Calu3 (cell line): ENCODE data around the gene ABCA12. TPM values are rescaled to one million over a fixed set of nuclear protein-coding genes. Genes with fewer than 3 reads are reported as not detected.

Source experiments
- BruUV-seq: library from RNA; stranded (reverse); fragments of 400-500 nt; replicated peaks from 2 replicates; lab custom pipeline; 2021; lab: Mats Ljungman, UMichigan
- CTCF ChIA-PET: fragments of 300-600 bp; sonication (Branson Sonifier 250); formaldehyde crosslinking; loops from one replicate; lab custom pipeline; 2022; ENCODE audit warnings: antibody characterized with exemption; lab: Charles Lee
- DNase-seq: peaks from one replicate; pipeline ENCODE4 v3.0.0; 2022
- H3K27ac Mint-ChIP-seq: one replicate; pipeline ENCODE4 v1.8.0; 2022; ENCODE audit warnings: mixed read lengths; ENCODE audit not compliant: unreplicated experiment
- H3K27me3 Mint-ChIP-seq: one replicate; pipeline ENCODE4 v1.8.0; 2022; ENCODE audit warnings: mixed read lengths; ENCODE audit not compliant: unreplicated experiment
- H3K36me3 Mint-ChIP-seq: one replicate; pipeline ENCODE4 v1.8.0; 2022; ENCODE audit warnings: mild to moderate bottlenecking, moderate library complexity, mixed read lengths; ENCODE audit not compliant: insufficient read depth, unreplicated experiment
- H3K4me1 Mint-ChIP-seq: one replicate; pipeline ENCODE4 v1.8.0; 2022; ENCODE audit warnings: mild to moderate bottlenecking, low read depth, mixed read lengths; ENCODE audit not compliant: unreplicated experiment
- H3K4me3 Mint-ChIP-seq: one replicate; pipeline ENCODE4 v1.8.0; 2022; ENCODE audit warnings: mild to moderate bottlenecking, low read depth, moderate library complexity, mixed read lengths; ENCODE audit not compliant: unreplicated experiment
- H3K9me3 Mint-ChIP-seq: one replicate; pipeline ENCODE4 v1.8.0; 2022; ENCODE audit warnings: low read depth, mixed read lengths; ENCODE audit not compliant: unreplicated experiment
- CTCF ChIP-seq: fragments of 200-600 bp; IDR thresholded peaks from one replicate; pipeline ENCODE4 v1.8.0; 2022; ENCODE audit warnings: antibody characterized with exemption; ENCODE audit not compliant: unreplicated experiment
- intact Hi-C: fragments of 100-400 bp; cut with micrococcal nuclease; formaldehyde crosslinking; loops from one replicate; pipeline ENCODE4 v1.10.0; 2022; ENCODE audit not compliant: unreplicated experiment
- total RNA-seq: library from RNA; stranded (reverse); gene quantifications from 2 replicates; pipeline ENCODE4 v1.2.3, GENCODE V29; 2022

ABCA12 gene
- total RNA-seq, 1 experiment from 2014 or later = 4.8 TPM

GRCh38 chr2:215027779-215028178 is 110.6 kb downstream of the ABCA12 start:
- CTCF ChIA-PET = no interaction called here
- no peak for TF ChIP-seq CTCF
- no TSS peak for BruUV-seq

GRCh38 chr2:215022910-215023309 is 115.5 kb downstream of the ABCA12 start:
- H3K4me1 Mint-ChIP-seq = no peaks in the 10 kb centered on the region

More at GRCh38 chr2:215027779-215028178, 110.6 kb downstream of the ABCA12 start:
- Mint-ChIP-seq H3K27me3 (no peaks in the 10 kb centered on the region), H3K9me3 (no peaks in the 10 kb centered on the region), H3K4me1 (no peaks in the 10 kb centered on the region), H3K27ac (no peak overlapping the region), H3K4me3 (no peak overlapping the region), H3K36me3 (no peaks in the 10 kb centered on the region)
- no peak for DNase-seq
- intact Hi-C loops = no loop called here

GRCh38 chr2:215022418-215022817 is 116.0 kb downstream of the ABCA12 start:
- Mint-ChIP-seq H3K9me3 (no peaks in the 10 kb centered on the region), H3K4me1 (no peaks in the 10 kb centered on the region), H3K27me3 (no peaks in the 10 kb centered on the region), H3K4me3 (no peak overlapping the region), H3K27ac (no peak overlapping the region), H3K36me3 (no peaks in the 10 kb centered on the region)
- DNase-seq = no peak
- no peak for TF ChIP-seq CTCF
- CTCF ChIA-PET = no interaction called here
- BruUV-seq = no TSS peak
- intact Hi-C loops = no loop called here

More at GRCh38 chr2:215022910-215023309, 115.5 kb downstream of the ABCA12 start:
- intact Hi-C loops = no loop called here
- no TSS peak for BruUV-seq
- no peak for TF ChIP-seq CTCF
- no peaks in the 10 kb centered on the region for H3K36me3 Mint-ChIP-seq
- no peak overlapping the region for H3K27ac Mint-ChIP-seq
- DNase-seq = no peak
- no peaks in the 10 kb centered on the region for H3K9me3 Mint-ChIP-seq
- H3K27me3 Mint-ChIP-seq = no peaks in the 10 kb centered on the region
- H3K4me3 Mint-ChIP-seq = no peak overlapping the region
- CTCF ChIA-PET = no interaction called here

GRCh38 chr2:215020283-215020682 is 118.1 kb downstream of the ABCA12 start:
- TF ChIP-seq CTCF = no peak
- Mint-ChIP-seq H3K9me3 (no peaks in the 10 kb centered on the region), H3K4me3 (no peak overlapping the region), H3K36me3 (no peaks in the 10 kb centered on the region), H3K4me1 (no peaks in the 10 kb centered on the region), H3K27me3 (no peaks in the 10 kb centered on the region), H3K27ac (no peak overlapping the region)
- CTCF ChIA-PET = no interaction called here
- BruUV-seq = no TSS peak
- DNase-seq = no peak
- intact Hi-C loops = no loop called here
